ENCODE measurements around the gene STX11. TPM values are rescaled to one million over a fixed set of nuclear protein-coding genes. Genes with fewer than 3 reads are reported as not detected.
A peak's percentile ranks its signal among the peaks of the same experiment; 100 is the strongest.

STX11 gene
- total and polyA plus RNA-seq, 10 of the 15 experiments (the other 5 are each of a cell fraction or from before 2014, with no cell fraction given) = 0.66 to 38.1 (median 19.8) TPM

- TF ChIP-seq ELK1 (IDR thresholded peaks at IDR 0.05; ENCODE audit: low read depth, low read length) (0 out of 2 replicates have a peak, but pooled peaks have one; percentile 24), SMAD1 (IDR thresholded peaks at IDR 0.05; ENCODE audit: low read depth, partially characterized antibody) (no peak), ZSCAN29 (IDR thresholded peaks at IDR 0.05) (no peak), USF2 (IDR thresholded peaks at IDR 0.05; ENCODE audit: borderline replicate concordance, low read depth, low read length) (no peak), E4F1 (IDR thresholded peaks at IDR 0.05; ENCODE audit: borderline replicate concordance, partially characterized antibody) (no peak), RAD21 (IDR thresholded peaks at IDR 0.05; ENCODE audit: insufficient read depth, low read depth, low read length) (no peak), SREBF1 (IDR thresholded peaks at IDR 0.05; ENCODE audit: low read length) (no peak), SMARCA5 (IDR thresholded peaks at IDR 0.05) (peak; percentile 57; the same call in 1 of the 2 replicates), ZBTB33 (IDR thresholded peaks at IDR 0.05) (no peak), NR2C1 (IDR thresholded peaks at IDR 0.05) (no peak), BHLHE40 (IDR thresholded peaks at IDR 0.05; ENCODE audit: borderline replicate concordance in 1 of 2, low read depth in 2 of 2, low read length in 1 of 2) (peak in 1 of 2 experiments; percentile 69; a peak in 2 of 4 replicates), NFXL1 (IDR thresholded peaks at IDR 0.05; ENCODE audit: borderline replicate concordance) (no peak), SMAD5 (IDR thresholded peaks at IDR 0.05; ENCODE audit: low read depth) (no peak), IRF5 (IDR thresholded peaks at IDR 0.05; ENCODE audit: borderline replicate concordance) (no peak), BCL11A (IDR thresholded peaks at IDR 0.05; ENCODE audit: low read depth, low read length) (peak; percentile 45; the same call in 1 of the 2 replicates), POLR2AphosphoS2 (IDR thresholded peaks at IDR 0.05; ENCODE audit: low read depth, low read length) (peak; percentile 71), PRDM15 (CRISPR knock-in tag; IDR thresholded peaks at IDR 0.05) (no peak)
Measured at GRCh38 chr6:144149894-144150709, at the start of gene STX11 (continued).

Data from GM12878 (cell line).